ENCODE data around the gene CNTNAP2.

CNTNAP2 gene

DNA sequence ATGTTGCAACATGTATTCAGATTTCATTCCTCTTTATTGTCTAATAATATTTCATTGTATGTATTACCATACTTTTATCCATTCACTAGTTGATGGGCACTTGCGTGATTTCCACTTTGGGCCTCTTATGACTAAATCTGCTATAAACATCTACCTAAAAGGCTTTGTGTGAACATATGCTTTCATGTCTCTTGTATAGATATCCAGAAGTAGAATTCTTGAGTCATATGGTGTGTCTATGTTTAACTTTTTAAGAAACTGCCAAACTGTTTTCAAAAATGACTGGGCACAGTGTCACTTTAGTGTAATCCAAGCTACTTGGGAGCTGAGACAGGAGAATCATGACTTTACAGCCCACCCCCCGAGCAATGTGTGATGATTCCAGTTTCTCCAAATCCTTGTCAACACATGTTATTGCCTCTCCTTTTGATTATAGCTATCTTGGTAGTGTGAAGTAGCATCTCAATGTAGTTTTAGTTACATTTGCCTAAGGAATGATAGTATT lies 1855.1 kb downstream of the CNTNAP2 start:
- DNase-seq (ENCODE audit: extremely low read depth, low read depth) = no peak
- H3K4me3 ChIP-seq (replicated peaks; ENCODE audit: low read depth, low read length) = no peak overlapping the region
- TF ChIP-seq, protein P1, sequence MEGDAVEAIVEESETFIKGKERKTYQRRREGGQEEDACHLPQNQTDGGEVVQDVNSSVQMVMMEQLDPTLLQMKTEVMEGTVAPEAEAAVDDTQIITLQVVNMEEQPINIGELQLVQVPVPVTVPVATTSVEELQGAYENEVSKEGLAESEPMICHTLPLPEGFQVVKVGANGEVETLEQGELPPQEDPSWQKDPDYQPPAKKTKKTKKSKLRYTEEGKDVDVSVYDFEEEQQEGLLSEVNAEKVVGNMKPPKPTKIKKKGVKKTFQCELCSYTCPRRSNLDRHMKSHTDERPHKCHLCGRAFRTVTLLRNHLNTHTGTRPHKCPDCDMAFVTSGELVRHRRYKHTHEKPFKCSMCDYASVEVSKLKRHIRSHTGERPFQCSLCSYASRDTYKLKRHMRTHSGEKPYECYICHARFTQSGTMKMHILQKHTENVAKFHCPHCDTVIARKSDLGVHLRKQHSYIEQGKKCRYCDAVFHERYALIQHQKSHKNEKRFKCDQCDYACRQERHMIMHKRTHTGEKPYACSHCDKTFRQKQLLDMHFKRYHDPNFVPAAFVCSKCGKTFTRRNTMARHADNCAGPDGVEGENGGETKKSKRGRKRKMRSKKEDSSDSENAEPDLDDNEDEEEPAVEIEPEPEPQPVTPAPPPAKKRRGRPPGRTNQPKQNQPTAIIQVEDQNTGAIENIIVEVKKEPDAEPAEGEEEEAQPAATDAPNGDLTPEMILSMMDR (IDR thresholded peaks at IDR 0.05; ENCODE audit: low read depth, low read length, missing control alignments) = no peak

DNA sequence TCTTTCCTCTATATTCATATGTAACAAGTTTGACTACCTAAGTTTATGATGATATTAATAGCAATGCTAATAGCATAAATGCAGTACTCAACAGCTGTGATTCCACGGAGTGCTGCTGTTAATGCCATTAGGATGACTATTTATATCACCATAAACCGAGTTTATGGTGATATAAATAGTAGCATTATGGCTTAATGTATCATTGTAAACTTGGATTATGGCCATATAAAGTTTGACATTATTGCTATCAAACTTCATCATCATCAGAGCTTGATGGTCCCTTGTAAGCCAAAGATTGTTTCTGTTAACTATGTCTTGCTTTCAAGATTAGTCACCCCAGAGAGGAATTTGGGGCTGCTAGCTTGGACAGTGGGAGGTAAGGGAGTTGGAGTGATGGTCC lies 1861.6 kb downstream of the CNTNAP2 start:
- DNase-seq (ENCODE audit: extremely low read depth, low read depth) = no peak
- H3K4me3 ChIP-seq (replicated peaks; ENCODE audit: low read depth, low read length) = no peak overlapping the region
- TF ChIP-seq, protein P1 (IDR thresholded peaks at IDR 0.05; ENCODE audit: low read depth, low read length, missing control alignments) = no peak

DNA sequence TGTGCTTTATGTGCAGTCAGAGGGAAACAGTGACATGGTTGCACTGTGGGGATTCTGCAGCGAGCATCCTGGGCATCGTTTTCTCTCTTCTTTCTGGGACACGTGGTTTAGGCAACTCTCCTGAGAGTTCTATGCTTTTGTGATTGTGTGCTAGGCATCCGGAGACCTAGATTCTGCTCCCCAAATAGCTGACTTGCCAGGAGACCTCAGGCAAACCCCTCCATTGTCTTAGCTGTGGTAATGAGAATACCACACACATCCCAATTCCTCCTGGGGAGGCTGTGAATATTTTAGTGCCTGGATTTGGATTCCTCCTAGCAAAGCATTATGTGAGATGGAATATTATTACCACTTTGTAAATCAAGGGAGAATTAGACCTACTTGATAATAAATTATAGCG lies 1862.0 kb downstream of the CNTNAP2 start:
- no peak overlapping the region for H3K4me3 ChIP-seq (replicated peaks; ENCODE audit: low read depth, low read length)
- no peak for DNase-seq (ENCODE audit: extremely low read depth, low read depth)
- TF ChIP-seq, protein P1 (IDR thresholded peaks at IDR 0.05; ENCODE audit: low read depth, low read length, missing control alignments) = no peak

DNA sequence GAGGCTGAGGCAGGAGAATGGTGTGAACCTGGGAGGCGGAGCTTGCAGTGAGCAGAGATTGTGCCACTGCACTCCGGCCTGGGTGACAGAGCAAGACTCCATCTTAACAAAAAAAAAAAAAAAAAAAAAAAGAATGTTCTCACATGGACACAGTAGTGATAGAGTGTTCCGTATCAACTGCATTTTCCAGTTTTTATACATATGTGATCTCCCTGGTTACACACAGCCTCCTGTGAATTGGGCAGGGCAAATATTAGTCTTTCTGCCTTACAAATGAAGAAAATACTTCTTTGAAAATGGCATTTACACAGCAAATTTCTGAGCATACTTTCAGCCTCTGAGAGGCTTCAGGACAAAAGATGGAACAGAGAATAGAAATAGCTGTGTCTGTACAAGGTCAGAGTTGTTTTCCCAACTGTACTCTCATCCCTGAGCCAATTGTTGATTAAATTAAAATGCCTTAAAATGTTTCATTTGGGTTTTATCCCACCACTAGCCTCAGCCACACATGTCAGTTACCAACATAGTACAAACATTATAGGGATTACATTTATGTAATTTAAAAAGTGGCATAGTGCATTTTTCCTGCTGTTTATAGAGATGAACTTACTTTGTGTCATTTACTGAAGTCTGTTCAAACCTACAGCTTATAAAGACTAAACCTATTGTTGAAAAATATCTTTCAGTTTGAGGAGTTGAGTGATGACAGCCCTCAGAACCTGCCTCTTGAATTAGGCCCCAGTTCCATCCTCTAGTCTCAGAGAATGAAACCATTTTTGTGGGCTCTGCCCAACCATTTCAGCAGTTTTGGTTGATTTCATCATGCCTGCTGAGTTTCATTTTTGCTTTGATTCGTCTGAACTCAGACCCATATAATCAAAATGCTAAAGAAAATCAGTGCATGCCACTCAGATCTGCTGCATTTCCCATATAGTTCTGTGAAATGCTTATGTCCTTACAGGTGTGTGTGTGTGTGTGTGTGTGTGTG lies 1864.5 kb downstream of the CNTNAP2 start:
- TF ChIP-seq, protein P1 (IDR thresholded peaks at IDR 0.05; ENCODE audit: low read depth, low read length, missing control alignments) = no peak
- no peak for DNase-seq (ENCODE audit: extremely low read depth, low read depth)
- no peak overlapping the region for H3K4me3 ChIP-seq (replicated peaks; ENCODE audit: low read depth, low read length)

DNA sequence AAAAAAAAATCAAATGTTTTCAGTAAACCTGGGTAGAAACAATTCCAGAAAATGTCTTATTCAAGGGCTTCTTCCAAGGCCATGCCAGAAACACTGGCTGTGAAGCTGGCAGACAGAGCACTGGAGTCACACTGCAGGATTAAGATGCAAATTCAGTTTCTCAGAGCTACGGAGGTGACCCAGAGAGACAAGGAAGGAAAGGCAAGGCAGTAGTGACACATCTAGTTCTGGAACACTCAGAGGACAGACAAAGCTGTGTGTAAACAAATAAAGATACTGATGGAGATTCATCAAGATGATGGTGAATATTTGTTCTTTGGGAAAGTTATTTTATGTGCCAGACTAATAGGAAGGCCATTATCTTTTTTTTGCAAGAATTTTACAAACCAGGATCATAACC lies 1865.7 kb downstream of the CNTNAP2 start:
- no peak overlapping the region for H3K4me3 ChIP-seq (replicated peaks; ENCODE audit: low read depth, low read length)
- no peak for DNase-seq (ENCODE audit: extremely low read depth, low read depth)
- TF ChIP-seq, protein P1 (IDR thresholded peaks at IDR 0.05; ENCODE audit: low read depth, low read length, missing control alignments) = no peak

DNA sequence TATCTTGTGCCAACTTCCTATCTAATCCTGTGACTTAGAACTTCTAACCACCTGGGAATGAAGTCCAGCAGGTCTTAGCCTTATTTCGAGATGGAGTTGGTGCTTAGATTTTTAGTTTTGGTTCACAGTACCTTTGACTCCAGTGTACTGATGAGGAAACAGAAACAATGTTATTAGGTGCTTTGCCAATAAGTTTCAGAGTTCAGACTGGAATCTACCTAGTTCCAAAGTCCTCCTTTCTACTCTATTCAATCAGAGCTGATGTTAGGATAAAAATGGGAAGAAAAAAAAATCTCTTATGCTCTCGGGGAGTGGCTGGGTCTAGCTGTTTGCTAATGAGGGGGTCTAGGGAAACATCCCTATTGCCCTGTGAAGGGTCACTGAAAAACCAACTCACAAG lies 1867.7 kb downstream of the CNTNAP2 start:
- DNase-seq (ENCODE audit: extremely low read depth, low read depth) = no peak

More for the DNA sequence above, 1867.7 kb downstream of the CNTNAP2 start:
- no peak overlapping the region for H3K4me3 ChIP-seq (replicated peaks; ENCODE audit: low read depth, low read length)
- TF ChIP-seq, protein P1 (IDR thresholded peaks at IDR 0.05; ENCODE audit: low read depth, low read length, missing control alignments) = no peak
